ENCODE measurements around the gene ANGPTL3. TPM values are rescaled to one million over a fixed set of nuclear protein-coding genes. Genes with fewer than 3 reads are reported as not detected.

ANGPTL3 gene
- total and polyA plus RNA-seq, 2 of the 4 experiments (the other 2 are of a cell fraction) = not detected

DNA sequence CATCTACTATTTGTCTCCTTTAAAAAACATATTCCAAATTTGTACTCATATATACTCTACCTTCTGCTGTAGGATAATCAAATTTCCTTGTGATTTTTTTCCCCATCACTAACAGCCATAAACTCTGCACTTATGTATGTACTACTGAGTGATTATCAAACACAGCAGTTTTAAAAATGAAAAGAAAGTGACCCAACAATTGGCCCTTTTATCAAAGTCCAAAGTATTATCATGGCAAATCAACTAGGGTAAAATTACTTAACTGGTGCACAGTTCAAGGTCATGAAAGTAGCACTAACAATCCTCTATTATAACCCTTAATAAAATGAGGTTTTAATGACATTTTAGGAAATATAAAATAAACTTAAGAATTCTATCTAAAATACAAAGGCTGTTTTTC is 11.6 kb downstream of the ANGPTL3 start:
- dilution Hi-C loops (cut with HindIII; ENCODE audit: low sequenced_read_pairs, unreplicated experiment) = no loop called here

More for the DNA sequence above, 11.6 kb downstream of the ANGPTL3 start:
- CTCF ChIA-PET = no interaction called here
- Histone ChIP-seq H4K5ac (ENCODE audit: low read depth, low read length) (no peak overlapping the region), H3K56ac (ENCODE audit: extremely low read depth, insufficient read depth, low read length) (no peak overlapping the region), H2BK5ac (ENCODE audit: low read depth, low read length, poor library complexity, severe bottlenecking) (peak overlapping the region; percentile 8), H2AK9ac (replicated peaks; ENCODE audit: low read depth, low read length, poor library complexity) (no peak overlapping the region), H3K18ac (ENCODE audit: low read depth, low read length) (no peak overlapping the region), H3K4me1 (ENCODE audit: control insufficient read depth, insufficient read depth, low read length) (no peaks in the 10 kb centered on the region), H3K4me2 (ENCODE audit: low read depth, low read length) (no peak overlapping the region), H3K9ac (ENCODE audit: low read depth, low read length) (no peak overlapping the region), H2BK20ac (ENCODE audit: low read depth, low read length) (no peak overlapping the region), H3K4ac (ENCODE audit: low read depth, low read length) (no peak overlapping the region), H4K8ac (ENCODE audit: low read depth in 2 of 2, low read length in 2 of 2) (no peak overlapping the region), H4K91ac (ENCODE audit: insufficient read depth, low read depth, low read length) (no peak overlapping the region), H3K27ac (ENCODE audit: insufficient read depth, low read length) (no peak overlapping the region), H3K14ac (replicated peaks; ENCODE audit: low read depth, low read length) (no peak overlapping the region), H2BK120ac (ENCODE audit: low read depth, low read length) (no peak overlapping the region), H3K79me1 (ENCODE audit: low read depth in 1 of 2, low read length in 2 of 2) (peaks cover 0 to 16% of the 10 kb centered on the region in 2 experiments; a peak in 3 of 4 replicates), H3K9me1 (ENCODE audit: insufficient read depth, low read length) (no peaks in the 10 kb centered on the region), H3K4me3 (ENCODE audit: insufficient read depth, low read depth, low read length) (no peak overlapping the region), H2AK5ac (ENCODE audit: low read depth, low read length) (no peak overlapping the region), H2BK15ac (ENCODE audit: low read depth, low read length) (no peak overlapping the region), H3K9me3 (ENCODE audit: control insufficient read depth, insufficient read depth, low read length) (no peaks in the 10 kb centered on the region), H3K27me3 (ENCODE audit: control insufficient read depth, insufficient read depth, low read length) (no peaks in the 10 kb centered on the region), H3K23ac (ENCODE audit: low read depth, low read length) (no peak overlapping the region), H3K36me3 (ENCODE audit: control insufficient read depth, insufficient read depth, low read length) (peaks cover 4% of the 10 kb centered on the region), H2AFZ (replicated peaks; ENCODE audit: low read length, poor library complexity) (no peak overlapping the region), H4K20me1 (ENCODE audit: insufficient read depth, low read length) (no peaks in the 10 kb centered on the region)
- DNase-seq = no peak
- intact Hi-C loops (cut with micrococcal nuclease) (no loop called here), in situ Hi-C loops (cut with MboI; ENCODE audit: low sequenced_read_pairs) (no loop called here)
- TF ChIP-seq RCOR1 (IDR thresholded peaks at IDR 0.05; ENCODE audit: insufficient replicate concordance, low read length) = no peak
- TF ChIP-seq RFX5 (IDR thresholded peaks at IDR 0.05; ENCODE audit: low read depth, low read length) = no peak
- TF ChIP-seq, protein P1, sequence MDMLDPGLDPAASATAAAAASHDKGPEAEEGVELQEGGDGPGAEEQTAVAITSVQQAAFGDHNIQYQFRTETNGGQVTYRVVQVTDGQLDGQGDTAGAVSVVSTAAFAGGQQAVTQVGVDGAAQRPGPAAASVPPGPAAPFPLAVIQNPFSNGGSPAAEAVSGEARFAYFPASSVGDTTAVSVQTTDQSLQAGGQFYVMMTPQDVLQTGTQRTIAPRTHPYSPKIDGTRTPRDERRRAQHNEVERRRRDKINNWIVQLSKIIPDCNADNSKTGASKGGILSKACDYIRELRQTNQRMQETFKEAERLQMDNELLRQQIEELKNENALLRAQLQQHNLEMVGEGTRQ (IDR thresholded peaks at IDR 0.05; ENCODE audit: low read depth, low read length) = no peak
- TF ChIP-seq SMC3 (IDR thresholded peaks at IDR 0.05; ENCODE audit: low read depth, low read length) = no peak
- no peak for TF ChIP-seq MXI1 (IDR thresholded peaks at IDR 0.05; ENCODE audit: borderline replicate concordance, low read depth, low read length)
- TF ChIP-seq POLR2A (IDR thresholded peaks at IDR 0.05; ENCODE audit: low read depth, low read length) = no peak
- TF ChIP-seq, protein P2, sequence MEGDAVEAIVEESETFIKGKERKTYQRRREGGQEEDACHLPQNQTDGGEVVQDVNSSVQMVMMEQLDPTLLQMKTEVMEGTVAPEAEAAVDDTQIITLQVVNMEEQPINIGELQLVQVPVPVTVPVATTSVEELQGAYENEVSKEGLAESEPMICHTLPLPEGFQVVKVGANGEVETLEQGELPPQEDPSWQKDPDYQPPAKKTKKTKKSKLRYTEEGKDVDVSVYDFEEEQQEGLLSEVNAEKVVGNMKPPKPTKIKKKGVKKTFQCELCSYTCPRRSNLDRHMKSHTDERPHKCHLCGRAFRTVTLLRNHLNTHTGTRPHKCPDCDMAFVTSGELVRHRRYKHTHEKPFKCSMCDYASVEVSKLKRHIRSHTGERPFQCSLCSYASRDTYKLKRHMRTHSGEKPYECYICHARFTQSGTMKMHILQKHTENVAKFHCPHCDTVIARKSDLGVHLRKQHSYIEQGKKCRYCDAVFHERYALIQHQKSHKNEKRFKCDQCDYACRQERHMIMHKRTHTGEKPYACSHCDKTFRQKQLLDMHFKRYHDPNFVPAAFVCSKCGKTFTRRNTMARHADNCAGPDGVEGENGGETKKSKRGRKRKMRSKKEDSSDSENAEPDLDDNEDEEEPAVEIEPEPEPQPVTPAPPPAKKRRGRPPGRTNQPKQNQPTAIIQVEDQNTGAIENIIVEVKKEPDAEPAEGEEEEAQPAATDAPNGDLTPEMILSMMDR (conservative IDR thresholded peaks at IDR 0.05; ENCODE audit: low read depth, low read length) = no peak
- TF ChIP-seq CEBPB (IDR thresholded peaks at IDR 0.05; ENCODE audit: low read depth, low read length) = no peak
- TF ChIP-seq NFE2L2 (IDR thresholded peaks at IDR 0.05; ENCODE audit: low read depth, low read length) = no peak
- no peak for TF ChIP-seq MAZ (IDR thresholded peaks at IDR 0.05; ENCODE audit: borderline replicate concordance, low read depth, low read length)
- no peak for TF ChIP-seq CHD1 (IDR thresholded peaks at IDR 0.05; ENCODE audit: low read depth, low read length)
- TF ChIP-seq RAD21 (IDR thresholded peaks at IDR 0.05; ENCODE audit: low read length) = no peak
- no peak for TF ChIP-seq BHLHE40 (IDR thresholded peaks at IDR 0.05; ENCODE audit: low read depth, low read length)
- no peak for TF ChIP-seq MAFK (IDR thresholded peaks at IDR 0.05; ENCODE audit: low read depth, low read length)
- TF ChIP-seq FOS (IDR thresholded peaks at IDR 0.05; ENCODE audit: low read depth, low read length) = no peak
- POLR2A ChIA-PET (ENCODE audit: unreplicated experiment) = no interaction called here
- ATAC-seq (ENCODE audit: low read depth) = no peak
- BruUV-seq (replicated peaks) = no TSS peak
